Measurements from ENCODE around the gene NMT1. TPM values are rescaled to one million over a fixed set of nuclear protein-coding genes. Genes with fewer than 3 reads are reported as not detected.
"Not testable (repeated sequence)": the region's sequence is repeated elsewhere in the genome, so short reads cannot be mapped to it uniquely, and the experiment has no call there.

Gene NMT1
- total RNA-seq, 6 experiments from 2014 or later, result 135 to 152 (median 142) TPM

DNA sequence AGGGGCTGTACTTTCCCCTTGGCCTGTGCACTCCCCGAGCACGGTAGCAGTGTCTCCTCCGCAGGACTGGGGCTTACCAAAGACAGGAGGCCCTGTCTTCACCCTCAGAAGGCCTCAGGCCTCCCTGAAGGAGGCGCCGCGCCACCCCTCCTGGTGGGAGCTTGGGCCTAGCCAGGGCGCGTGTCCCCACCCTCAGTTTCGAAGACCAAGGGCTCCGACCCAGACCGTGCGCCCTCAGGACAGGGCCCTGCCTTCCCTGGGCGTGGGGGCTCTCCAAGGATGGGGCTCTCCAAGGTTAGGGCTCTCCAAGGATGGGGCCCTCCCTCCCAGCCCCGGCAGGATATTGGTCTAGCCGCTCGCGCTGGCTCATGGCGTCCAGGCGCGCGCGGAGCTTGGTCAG is 59.4 kb downstream of the NMT1 start:
- peaks cover 2% of the 10 kb centered on the region for H3K27me3 Mint-ChIP-seq (ENCODE audit: insufficient read depth)
- no peak overlapping the region for H3K27ac Mint-ChIP-seq
- H3K4me1 Mint-ChIP-seq (ENCODE audit: low read depth), result peaks cover 41% of the 10 kb centered on the region
- TF ChIP-seq, protein P1, sequence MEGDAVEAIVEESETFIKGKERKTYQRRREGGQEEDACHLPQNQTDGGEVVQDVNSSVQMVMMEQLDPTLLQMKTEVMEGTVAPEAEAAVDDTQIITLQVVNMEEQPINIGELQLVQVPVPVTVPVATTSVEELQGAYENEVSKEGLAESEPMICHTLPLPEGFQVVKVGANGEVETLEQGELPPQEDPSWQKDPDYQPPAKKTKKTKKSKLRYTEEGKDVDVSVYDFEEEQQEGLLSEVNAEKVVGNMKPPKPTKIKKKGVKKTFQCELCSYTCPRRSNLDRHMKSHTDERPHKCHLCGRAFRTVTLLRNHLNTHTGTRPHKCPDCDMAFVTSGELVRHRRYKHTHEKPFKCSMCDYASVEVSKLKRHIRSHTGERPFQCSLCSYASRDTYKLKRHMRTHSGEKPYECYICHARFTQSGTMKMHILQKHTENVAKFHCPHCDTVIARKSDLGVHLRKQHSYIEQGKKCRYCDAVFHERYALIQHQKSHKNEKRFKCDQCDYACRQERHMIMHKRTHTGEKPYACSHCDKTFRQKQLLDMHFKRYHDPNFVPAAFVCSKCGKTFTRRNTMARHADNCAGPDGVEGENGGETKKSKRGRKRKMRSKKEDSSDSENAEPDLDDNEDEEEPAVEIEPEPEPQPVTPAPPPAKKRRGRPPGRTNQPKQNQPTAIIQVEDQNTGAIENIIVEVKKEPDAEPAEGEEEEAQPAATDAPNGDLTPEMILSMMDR (IDR thresholded peaks at IDR 0.05), result no peak
- H3K36me3 Mint-ChIP-seq (ENCODE audit: low read depth), result peaks cover 2% of the 10 kb centered on the region
- no peak overlapping the region for H3K4me3 Mint-ChIP-seq
- DNase-seq, result no peak
- no peaks in the 10 kb centered on the region for H3K9me3 Mint-ChIP-seq

- H3K4me1 Mint-ChIP-seq (ENCODE audit: low read depth), result peaks cover 36% of the 10 kb centered on the region
Measured at GRCh38 chr17:45121055-45121454, 59.9 kb downstream of the NMT1 start.

GRCh38 chr17:45123076-45123770 is 62.1 kb downstream of the NMT1 start:
- Mint-ChIP-seq H3K4me3 (no peak overlapping the region), H3K4me1 (ENCODE audit: low read depth) (peaks cover 47% of the 10 kb centered on the region), H3K27me3 (ENCODE audit: insufficient read depth) (no peaks in the 10 kb centered on the region; the same call in 1 of the 2 replicates), H3K27ac (peak overlapping the region; percentile 71), H3K36me3 (ENCODE audit: low read depth) (peaks cover 4% of the 10 kb centered on the region; the same call in 1 of the 2 replicates), H3K9me3 (no peaks in the 10 kb centered on the region)
- DNase-seq, result no peak
- TF ChIP-seq, protein P1 (IDR thresholded peaks at IDR 0.05), result no peak

More at GRCh38 chr17:45121055-45121454, 59.9 kb downstream of the NMT1 start:
- H3K27me3 Mint-ChIP-seq (ENCODE audit: insufficient read depth), result no peaks in the 10 kb centered on the region; the same call in none of the 2 replicates
- TF ChIP-seq, protein P1 (IDR thresholded peaks at IDR 0.05), result no peak
- H3K36me3 Mint-ChIP-seq (ENCODE audit: low read depth), result peaks cover 4% of the 10 kb centered on the region
- no peak for DNase-seq
- no peak overlapping the region for H3K27ac Mint-ChIP-seq
- H3K4me3 Mint-ChIP-seq, result no peak overlapping the region
- no peaks in the 10 kb centered on the region for H3K9me3 Mint-ChIP-seq

DNA sequence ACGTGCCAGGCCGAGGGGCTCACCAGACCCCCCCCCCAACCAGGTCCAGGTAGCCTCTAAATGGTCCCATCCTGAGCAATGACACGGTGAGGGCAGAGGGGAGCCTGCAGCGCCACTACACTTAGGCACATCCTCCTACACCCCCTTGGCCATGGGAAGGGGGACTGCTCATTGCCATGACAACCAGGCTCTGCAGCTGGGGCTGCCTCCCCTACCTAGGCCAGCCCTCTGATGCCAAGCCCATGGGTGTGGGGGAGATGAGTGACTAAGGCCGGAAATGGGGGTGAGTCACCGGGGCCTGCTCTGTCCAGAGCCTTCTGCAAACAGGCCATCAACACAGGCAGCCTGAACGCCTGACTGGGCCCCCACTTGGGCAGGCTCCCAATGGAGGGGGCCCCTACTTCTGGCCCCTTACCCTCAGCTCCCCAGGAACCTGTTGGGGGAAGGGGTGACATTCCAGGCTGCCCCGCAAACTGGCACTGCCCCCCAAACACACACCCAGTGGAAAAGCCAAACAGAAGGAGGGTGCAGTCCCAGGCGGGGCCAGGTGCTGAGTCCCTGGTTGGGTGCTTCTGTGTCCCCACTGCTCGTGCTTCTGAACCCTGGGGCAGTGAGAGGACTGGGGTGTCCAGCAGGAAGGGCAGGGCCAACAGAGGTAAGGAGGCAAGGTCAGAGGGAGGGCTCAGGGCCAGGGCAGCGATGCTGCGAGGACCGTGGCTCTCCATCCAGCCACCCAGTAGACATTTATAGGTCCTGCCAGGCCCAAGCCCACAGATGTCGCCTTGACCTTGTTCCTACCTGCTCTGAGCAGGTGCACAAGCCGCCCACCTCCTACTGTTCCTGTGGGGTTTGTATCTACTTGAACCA is 63.0 kb downstream of the NMT1 start:
- TF ChIP-seq, protein P1 (IDR thresholded peaks at IDR 0.05), result no peak
- Mint-ChIP-seq H3K27me3 (ENCODE audit: insufficient read depth) (no peaks in the 10 kb centered on the region; the same call in 1 of the 2 replicates), H3K4me1 (ENCODE audit: low read depth) (peaks cover 56% of the 10 kb centered on the region), H3K4me3 (peak overlapping the region; percentile 40), H3K27ac (peak overlapping the region; percentile 88), H3K9me3 (no peaks in the 10 kb centered on the region), H3K36me3 (ENCODE audit: low read depth) (peaks cover 4% of the 10 kb centered on the region; the same call in 1 of the 2 replicates)
- peak; percentile 81 for DNase-seq

- Mint-ChIP-seq H3K4me1 (ENCODE audit: low read depth) (peaks cover 62% of the 10 kb centered on the region), H3K27ac (peak overlapping the region; percentile 88), H3K4me3 (peak overlapping the region; percentile 40)
- H3K27me3 Mint-ChIP-seq (ENCODE audit: insufficient read depth); H3K9me3 Mint-ChIP-seq; H3K36me3 Mint-ChIP-seq (ENCODE audit: low read depth); DNase-seq: not testable (repeated sequence)
Measured at GRCh38 chr17:45124797-45125122, 63.6 kb downstream of the NMT1 start.

DNA sequence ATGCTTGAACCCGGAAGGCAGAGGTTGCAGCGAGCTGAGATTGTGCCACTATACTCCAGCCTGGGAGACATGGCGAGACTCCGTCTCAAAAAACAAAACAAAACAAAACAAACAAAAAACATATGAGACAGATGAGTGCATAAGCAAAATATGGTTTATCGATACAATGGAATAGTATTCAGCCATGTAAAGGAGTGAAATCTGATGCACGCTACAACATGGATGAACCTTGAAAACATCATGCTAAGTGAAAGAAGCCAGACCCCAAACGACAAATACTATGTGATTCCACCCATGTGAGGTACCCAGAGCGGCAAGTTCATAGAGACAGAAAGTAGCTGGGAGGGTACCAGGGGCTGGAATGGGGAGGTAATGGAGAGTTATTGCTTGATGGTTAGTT is 64.4 kb downstream of the NMT1 start:
- TF ChIP-seq, protein P1 (IDR thresholded peaks at IDR 0.05), result no peak
- peaks cover 4% of the 10 kb centered on the region; the same call in 1 of the 2 replicates for H3K36me3 Mint-ChIP-seq (ENCODE audit: low read depth)
- no peak for DNase-seq
- H3K4me3 Mint-ChIP-seq, result no peak overlapping the region
- no peaks in the 10 kb centered on the region for H3K27me3 Mint-ChIP-seq (ENCODE audit: insufficient read depth)
- peaks cover 63% of the 10 kb centered on the region for H3K4me1 Mint-ChIP-seq (ENCODE audit: low read depth)
- no peak overlapping the region for H3K27ac Mint-ChIP-seq
- no peaks in the 10 kb centered on the region for H3K9me3 Mint-ChIP-seq

All from HFFc6 (cell line).